ENCODE measurements around the gene RNPEP. TPM values are rescaled to one million over a fixed set of nuclear protein-coding genes. Genes with fewer than 3 reads are reported as not detected.

Gene RNPEP
- polyA plus RNA-seq, 3 donors = 108 to 153 (median 127) TPM

- H3K9me3 ChIP-seq (replicated peaks in 1 of 2; ENCODE audit: control insufficient read depth in 1 of 2, insufficient read depth in 1 of 2, low read length in 2 of 2) = no peaks in the 10 kb centered on the region
- no peak for TF ChIP-seq CTCF (IDR thresholded peaks at IDR 0.05)
- H3K4me3 Mint-ChIP-seq = no peak overlapping the region
- no peak overlapping the region for H2AFZ ChIP-seq (ENCODE audit: insufficient read depth, low read depth, low read length, poor library complexity, severe bottlenecking)
- no peak overlapping the region for H3K9ac ChIP-seq (ENCODE audit: insufficient read depth, low read length, poor library complexity, severe bottlenecking)
- H3K4me3 ChIP-seq (replicated peaks in 1 of 3; ENCODE audit: low read depth in 2 of 3, low read length in 3 of 3) = no peak overlapping the region
- no peaks in the 10 kb centered on the region for H3K4me1 Mint-ChIP-seq
- intact Hi-C loops (cut with micrococcal nuclease) = no loop called here
- H3K27ac Mint-ChIP-seq = no peak overlapping the region
- no peaks in the 10 kb centered on the region for H3K4me1 ChIP-seq (ENCODE audit: control insufficient read depth in 1 of 2, insufficient read depth in 2 of 2, low read length in 2 of 2)
- H3K36me3 Mint-ChIP-seq = peaks cover 13 to 24% of the 10 kb centered on the region in 2 donors
- peaks cover 0 to 17% of the 10 kb centered on the region in 2 donors for H3K36me3 ChIP-seq (replicated peaks in 1 of 2; ENCODE audit: control insufficient read depth in 1 of 2, insufficient read depth in 2 of 2, low read length in 2 of 2)
- peaks cover 1 to 6% (median 2%) of the 10 kb centered on the region in 3 donors for H3K27me3 Mint-ChIP-seq (ENCODE audit: low read depth in 3 of 3)
- no peaks in the 10 kb centered on the region for H4K20me1 ChIP-seq (ENCODE audit: insufficient read depth, low read length)
- H3K4me2 ChIP-seq (replicated peaks; ENCODE audit: extremely low read depth, low read length, poor library complexity, severe bottlenecking) = no peak overlapping the region
- DNase-seq = no peak
- H3K27ac ChIP-seq (ENCODE audit: low read depth in 1 of 2, low read length in 2 of 2) = no peak overlapping the region
- H3K79me2 ChIP-seq (ENCODE audit: insufficient read depth, low read length) = no peaks in the 10 kb centered on the region
- H3K27me3 ChIP-seq (ENCODE audit: control insufficient read depth in 2 of 2, insufficient read depth in 2 of 2, low read length in 2 of 2) = no peaks in the 10 kb centered on the region
- WGBS (ENCODE audit: insufficient coverage) = 100% methylated on average over 1 of the region's 3 CpGs
- H3K9me3 Mint-ChIP-seq = no peaks in the 10 kb centered on the region
Observed at GRCh38 chr1:202015662-202015937, 33.2 kb downstream of the RNPEP start.

- no peak overlapping the region for H3K4me3 Mint-ChIP-seq
- H3K4me3 ChIP-seq (replicated peaks in 1 of 3; ENCODE audit: low read depth in 2 of 3, low read length in 3 of 3) = no peak overlapping the region
- no peak for DNase-seq
- peaks cover 1 to 6% (median 2%) of the 10 kb centered on the region in 3 donors for H3K27me3 Mint-ChIP-seq (ENCODE audit: low read depth in 3 of 3)
- H3K27ac ChIP-seq (ENCODE audit: low read depth in 1 of 2, low read length in 2 of 2) = no peak overlapping the region
- intact Hi-C loops (cut with micrococcal nuclease) = no loop called here
- WGBS (ENCODE audit: insufficient coverage) = 64% methylated on average over 6 of the region's 9 CpGs
- TF ChIP-seq CTCF (IDR thresholded peaks at IDR 0.05) = no peak
- H3K79me2 ChIP-seq (ENCODE audit: insufficient read depth, low read length) = no peaks in the 10 kb centered on the region
- H3K27me3 ChIP-seq (ENCODE audit: control insufficient read depth in 2 of 2, insufficient read depth in 2 of 2, low read length in 2 of 2) = no peaks in the 10 kb centered on the region
- H2AFZ ChIP-seq (ENCODE audit: insufficient read depth, low read depth, low read length, poor library complexity, severe bottlenecking) = no peak overlapping the region
- no peaks in the 10 kb centered on the region for H3K4me1 ChIP-seq (ENCODE audit: control insufficient read depth in 1 of 2, insufficient read depth in 2 of 2, low read length in 2 of 2)
- H3K27ac Mint-ChIP-seq = peak overlapping the region in 1 of 7 donors; percentile 77
- no peaks in the 10 kb centered on the region for H3K9me3 ChIP-seq (replicated peaks in 1 of 2; ENCODE audit: control insufficient read depth in 1 of 2, insufficient read depth in 1 of 2, low read length in 2 of 2)
- no peaks in the 10 kb centered on the region for H3K4me1 Mint-ChIP-seq
- peaks cover 13 to 24% of the 10 kb centered on the region in 2 donors for H3K36me3 Mint-ChIP-seq
- H3K9me3 Mint-ChIP-seq = no peaks in the 10 kb centered on the region
- H3K9ac ChIP-seq (ENCODE audit: insufficient read depth, low read length, poor library complexity, severe bottlenecking) = no peak overlapping the region
- peaks cover 0 to 17% of the 10 kb centered on the region in 2 donors for H3K36me3 ChIP-seq (replicated peaks in 1 of 2; ENCODE audit: control insufficient read depth in 1 of 2, insufficient read depth in 2 of 2, low read length in 2 of 2)
- H3K4me2 ChIP-seq (replicated peaks; ENCODE audit: extremely low read depth, low read length, poor library complexity, severe bottlenecking) = no peak overlapping the region
- H4K20me1 ChIP-seq (ENCODE audit: insufficient read depth, low read length) = no peaks in the 10 kb centered on the region
Observed at GRCh38 chr1:202016022-202016810, 33.8 kb downstream of the RNPEP start.

All from CD14-positive monocyte (primary cell).